ENCODE data around the gene TRPM3. TPM values are rescaled to one million over a fixed set of nuclear protein-coding genes. Genes with fewer than 3 reads are reported as not detected.
A peak's percentile ranks its signal among the peaks of the same experiment; 100 is the strongest.

Gene TRPM3
- total RNA-seq, 1 donor = 0.72 TPM

DNA sequence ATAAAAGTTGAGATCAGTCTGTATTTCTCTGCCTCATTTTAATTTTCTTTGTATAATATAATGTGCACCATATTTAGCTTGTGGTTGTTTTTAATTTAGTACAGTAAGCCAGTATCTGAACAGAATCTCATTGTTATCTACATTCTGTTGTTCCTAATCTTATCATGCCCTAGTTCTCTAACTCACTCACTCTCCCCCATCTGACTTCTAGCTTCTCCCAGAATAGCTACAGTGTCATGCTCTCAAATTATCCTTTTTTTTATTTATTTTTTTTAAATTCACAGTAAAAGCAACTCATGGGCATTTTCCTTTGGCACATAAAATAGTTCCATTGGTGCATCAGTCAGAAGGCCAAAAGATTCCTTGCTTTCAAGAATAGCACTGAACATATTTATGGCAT is 156.6 kb downstream of the TRPM3 start:
- H3K4me2 ChIP-seq (ENCODE audit: insufficient read depth, low read length) = no peak overlapping the region
- H3K9me3 ChIP-seq (ENCODE audit: low read depth, low read length) = no peaks in the 10 kb centered on the region
- TF ChIP-seq, protein P1, sequence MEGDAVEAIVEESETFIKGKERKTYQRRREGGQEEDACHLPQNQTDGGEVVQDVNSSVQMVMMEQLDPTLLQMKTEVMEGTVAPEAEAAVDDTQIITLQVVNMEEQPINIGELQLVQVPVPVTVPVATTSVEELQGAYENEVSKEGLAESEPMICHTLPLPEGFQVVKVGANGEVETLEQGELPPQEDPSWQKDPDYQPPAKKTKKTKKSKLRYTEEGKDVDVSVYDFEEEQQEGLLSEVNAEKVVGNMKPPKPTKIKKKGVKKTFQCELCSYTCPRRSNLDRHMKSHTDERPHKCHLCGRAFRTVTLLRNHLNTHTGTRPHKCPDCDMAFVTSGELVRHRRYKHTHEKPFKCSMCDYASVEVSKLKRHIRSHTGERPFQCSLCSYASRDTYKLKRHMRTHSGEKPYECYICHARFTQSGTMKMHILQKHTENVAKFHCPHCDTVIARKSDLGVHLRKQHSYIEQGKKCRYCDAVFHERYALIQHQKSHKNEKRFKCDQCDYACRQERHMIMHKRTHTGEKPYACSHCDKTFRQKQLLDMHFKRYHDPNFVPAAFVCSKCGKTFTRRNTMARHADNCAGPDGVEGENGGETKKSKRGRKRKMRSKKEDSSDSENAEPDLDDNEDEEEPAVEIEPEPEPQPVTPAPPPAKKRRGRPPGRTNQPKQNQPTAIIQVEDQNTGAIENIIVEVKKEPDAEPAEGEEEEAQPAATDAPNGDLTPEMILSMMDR (IDR thresholded peaks at IDR 0.05; ENCODE audit: extremely low read depth, low read depth, low read length) = no peak
- peak; percentile 73 for DNase-seq (ENCODE audit: insufficient read length, low spot score, missing footprints)
- H3K27me3 ChIP-seq (ENCODE audit: insufficient read depth, low read length) = no peaks in the 10 kb centered on the region
- no peak overlapping the region for H2AFZ ChIP-seq (ENCODE audit: low read length)
- no peak overlapping the region for H3K4me3 ChIP-seq (ENCODE audit: insufficient read depth, low read length)
- H3K36me3 ChIP-seq (ENCODE audit: insufficient read depth, low read length) = no peaks in the 10 kb centered on the region
- H3K79me2 ChIP-seq (ENCODE audit: insufficient read depth, low read length) = no peaks in the 10 kb centered on the region
- no peaks in the 10 kb centered on the region for H3K4me1 ChIP-seq (ENCODE audit: insufficient read depth, low read length)
- no peak overlapping the region for H3K27ac ChIP-seq (ENCODE audit: low read depth, low read length)
- H4K20me1 ChIP-seq (ENCODE audit: insufficient read depth, low read length) = no peaks in the 10 kb centered on the region

DNA sequence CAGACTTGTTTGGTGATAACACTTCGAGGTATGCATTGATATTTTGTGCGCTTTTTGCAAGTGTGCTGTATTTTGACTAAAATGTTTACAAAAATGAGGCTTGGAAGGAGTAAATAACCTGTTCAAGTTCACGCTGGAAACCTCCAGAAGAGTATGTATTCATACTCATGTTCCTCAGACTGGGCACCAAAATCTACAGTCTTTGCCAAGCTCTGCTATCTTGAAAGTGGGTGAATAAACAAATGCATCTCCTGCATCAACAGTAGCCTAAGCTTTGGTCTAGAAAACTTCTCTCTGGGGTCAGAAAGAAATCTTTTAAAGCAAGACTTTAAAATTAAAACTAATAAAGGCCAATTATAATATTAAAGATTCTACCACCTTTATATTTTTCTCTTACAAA is 157.9 kb downstream of the TRPM3 start:
- H3K36me3 ChIP-seq (ENCODE audit: insufficient read depth, low read length) = no peaks in the 10 kb centered on the region
- H3K79me2 ChIP-seq (ENCODE audit: insufficient read depth, low read length) = no peaks in the 10 kb centered on the region
- H3K4me2 ChIP-seq (ENCODE audit: insufficient read depth, low read length) = no peak overlapping the region
- H2AFZ ChIP-seq (ENCODE audit: low read length) = no peak overlapping the region
- DNase-seq (ENCODE audit: insufficient read length, low spot score, missing footprints) = no peak
- H4K20me1 ChIP-seq (ENCODE audit: insufficient read depth, low read length) = no peaks in the 10 kb centered on the region
- TF ChIP-seq, protein P1 (IDR thresholded peaks at IDR 0.05; ENCODE audit: extremely low read depth, low read depth, low read length) = no peak
- no peaks in the 10 kb centered on the region for H3K4me1 ChIP-seq (ENCODE audit: insufficient read depth, low read length)
- H3K27ac ChIP-seq (ENCODE audit: low read depth, low read length) = no peak overlapping the region
- H3K9me3 ChIP-seq (ENCODE audit: low read depth, low read length) = no peaks in the 10 kb centered on the region
- no peak overlapping the region for H3K4me3 ChIP-seq (ENCODE audit: insufficient read depth, low read length)
- H3K27me3 ChIP-seq (ENCODE audit: insufficient read depth, low read length) = no peaks in the 10 kb centered on the region

DNA sequence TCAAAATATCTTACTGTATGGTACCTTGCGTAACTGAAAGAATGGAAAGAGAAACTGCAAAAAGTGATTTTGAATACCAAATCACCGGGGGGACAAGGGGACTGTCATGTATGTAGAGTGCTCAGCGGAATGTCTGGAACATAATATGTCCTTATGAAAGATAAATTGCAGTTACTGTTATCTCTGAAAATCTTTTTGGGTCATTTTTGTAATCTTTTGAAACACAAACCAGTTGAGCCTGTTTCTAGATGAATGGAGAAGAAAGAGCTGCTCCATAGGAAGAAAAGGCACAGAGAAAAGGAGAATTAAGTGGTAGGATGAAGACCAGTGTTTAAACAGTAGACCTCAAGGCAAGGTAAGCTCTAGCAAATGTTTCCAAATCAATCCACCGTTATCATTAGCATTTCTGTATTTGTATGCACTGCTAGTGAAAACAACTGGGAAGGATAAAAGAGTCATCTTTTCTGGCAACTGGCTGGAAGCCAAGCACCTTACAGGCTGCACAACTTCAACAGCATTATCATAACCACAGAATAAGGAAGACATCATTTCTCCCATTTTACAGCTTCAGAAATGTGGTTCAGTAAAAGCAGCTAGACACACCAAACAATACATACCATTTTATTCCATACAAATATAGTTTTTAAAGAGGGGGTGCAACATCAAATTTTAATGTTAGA is 158.5 kb downstream of the TRPM3 start:
- Histone ChIP-seq H3K9me3 (ENCODE audit: low read depth, low read length) (no peaks in the 10 kb centered on the region), H3K4me1 (ENCODE audit: insufficient read depth, low read length) (no peaks in the 10 kb centered on the region), H3K4me3 (ENCODE audit: insufficient read depth, low read length) (no peak overlapping the region), H3K36me3 (ENCODE audit: insufficient read depth, low read length) (no peaks in the 10 kb centered on the region), H2AFZ (ENCODE audit: low read length) (no peak overlapping the region), H4K20me1 (ENCODE audit: insufficient read depth, low read length) (no peaks in the 10 kb centered on the region), H3K27me3 (ENCODE audit: insufficient read depth, low read length) (no peaks in the 10 kb centered on the region), H3K4me2 (ENCODE audit: insufficient read depth, low read length) (no peak overlapping the region), H3K79me2 (ENCODE audit: insufficient read depth, low read length) (no peaks in the 10 kb centered on the region), H3K27ac (ENCODE audit: low read depth, low read length) (no peak overlapping the region)
- TF ChIP-seq, protein P1 (IDR thresholded peaks at IDR 0.05; ENCODE audit: extremely low read depth, low read depth, low read length) = no peak
- no peak for DNase-seq (ENCODE audit: insufficient read length, low spot score, missing footprints)

DNA sequence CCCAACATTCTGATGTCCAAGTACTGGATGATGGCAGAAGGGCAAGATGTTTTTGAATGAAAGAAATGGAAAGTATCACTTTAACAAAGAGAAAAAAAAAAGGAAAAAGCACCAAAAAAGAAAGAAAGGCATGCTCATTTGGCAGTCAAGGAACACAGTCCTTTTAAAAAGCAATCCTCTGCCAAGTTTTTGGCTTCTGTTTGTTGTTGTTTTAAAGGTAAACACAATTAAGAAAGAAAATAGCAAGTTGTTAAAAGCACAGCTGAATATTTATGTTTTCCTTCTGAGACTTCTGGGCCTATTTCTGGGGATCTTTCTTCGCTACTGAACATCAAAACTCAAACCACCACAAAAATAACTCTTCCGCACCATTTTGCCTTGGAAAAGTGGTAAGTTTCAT is 162.1 kb downstream of the TRPM3 start:
- no peak for DNase-seq (ENCODE audit: insufficient read length, low spot score, missing footprints)
- Histone ChIP-seq H3K4me3 (ENCODE audit: insufficient read depth, low read length) (no peak overlapping the region), H3K79me2 (ENCODE audit: insufficient read depth, low read length) (no peaks in the 10 kb centered on the region), H4K20me1 (ENCODE audit: insufficient read depth, low read length) (no peaks in the 10 kb centered on the region), H3K36me3 (ENCODE audit: insufficient read depth, low read length) (no peaks in the 10 kb centered on the region), H3K4me2 (ENCODE audit: insufficient read depth, low read length) (peak overlapping the region; percentile 30), H3K27ac (ENCODE audit: low read depth, low read length) (no peak overlapping the region), H3K27me3 (ENCODE audit: insufficient read depth, low read length) (no peaks in the 10 kb centered on the region), H3K9me3 (ENCODE audit: low read depth, low read length) (no peaks in the 10 kb centered on the region), H3K4me1 (ENCODE audit: insufficient read depth, low read length) (peaks cover 16% of the 10 kb centered on the region), H2AFZ (ENCODE audit: low read length) (peak overlapping the region; percentile 80)
- TF ChIP-seq, protein P1 (IDR thresholded peaks at IDR 0.05; ENCODE audit: extremely low read depth, low read depth, low read length) = no peak
